AML-193 (cell line): ENCODE results near the gene APPBP2.
A peak's percentile ranks its signal among the peaks of the same experiment; 100 is the strongest.
"Not testable (repeated sequence)": the region's sequence is repeated elsewhere in the genome, so short reads cannot be mapped to it uniquely, and the experiment has no call there.

ENCODE experiments used
- DNase-seq, 2 experiments: peaks; one replicate each; lab custom pipeline; 2025; lab: John Stamatoyannopoulos, UW

APPBP2 gene

GRCh38 chr17:60493847-60494321 is 32.2 kb downstream of the APPBP2 start:
- DNase-seq: no peak

- no peak for DNase-seq
Observed at GRCh38 chr17:60491771-60492170, 34.3 kb downstream of the APPBP2 start.

- not testable (repeated sequence) for DNase-seq
Observed at GRCh38 chr17:60490594-60490993, 35.4 kb downstream of the APPBP2 start.

- DNase-seq: no peak
Observed at GRCh38 chr17:60481604-60482003, 44.4 kb downstream of the APPBP2 start.

GRCh38 chr17:60473788-60474187 is 52.3 kb downstream of the APPBP2 start:
- no peak for DNase-seq

- no peak for DNase-seq
Observed at GRCh38 chr17:60472449-60472848, 53.6 kb downstream of the APPBP2 start.

- DNase-seq: no peak
Observed at GRCh38 chr17:60471451-60471850, 54.6 kb downstream of the APPBP2 start.

GRCh38 chr17:60468371-60468770 is 57.7 kb downstream of the APPBP2 start:
- no peak for DNase-seq

GRCh38 chr17:60464343-60464742 is 61.7 kb downstream of the APPBP2 start:
- no peak for DNase-seq

- DNase-seq: no peak
Observed at GRCh38 chr17:60463157-60463835, 62.7 kb downstream of the APPBP2 start.

- no peak for DNase-seq
Observed at GRCh38 chr17:60461584-60461983, 64.5 kb downstream of the APPBP2 start.

GRCh38 chr17:60457148-60457547 is 68.9 kb downstream of the APPBP2 start:
- DNase-seq: no peak

- DNase-seq: no peak
Observed at GRCh38 chr17:60455378-60455777, 70.7 kb downstream of the APPBP2 start.

GRCh38 chr17:60451965-60452364 is 74.1 kb downstream of the APPBP2 start:
- no peak for DNase-seq

GRCh38 chr17:60451071-60451470 is 75.0 kb downstream of the APPBP2 start:
- DNase-seq: no peak

- no peak for DNase-seq
Observed at GRCh38 chr17:60447375-60447774, 78.7 kb downstream of the APPBP2 start.

- DNase-seq: no peak
Observed at GRCh38 chr17:60445144-60445543, 80.9 kb downstream of the APPBP2 start.

- DNase-seq: no peak
Observed at GRCh38 chr17:60443713-60444112, 82.3 kb downstream of the APPBP2 start.

- no peak for DNase-seq
Observed at GRCh38 chr17:60442271-60443173, 83.5 kb downstream of the APPBP2 start.

GRCh38 chr17:60439501-60439900 is 86.5 kb downstream of the APPBP2 start:
- DNase-seq: peak; percentile 51 to 61

GRCh38 chr17:60436676-60437075 is 89.4 kb downstream of the APPBP2 start:
- DNase-seq: no peak

- DNase-seq: peak; percentile 80 to 93
Observed at GRCh38 chr17:60435244-60436167, 90.5 kb downstream of the APPBP2 start.
